Activated gamma-delta T cell treated with anti-CD3 and anti-CD28 coated beads, Interleukin-2, amount 50 U/mL, for 16 hours (primary cell): ENCODE results near the gene LIN52.

Source experiments
- DNase-seq: peaks from one replicate; pipeline ENCODE4 v3.0.0-alpha.2; 2020; ENCODE audit warnings: low read depth

LIN52 gene

DNA sequence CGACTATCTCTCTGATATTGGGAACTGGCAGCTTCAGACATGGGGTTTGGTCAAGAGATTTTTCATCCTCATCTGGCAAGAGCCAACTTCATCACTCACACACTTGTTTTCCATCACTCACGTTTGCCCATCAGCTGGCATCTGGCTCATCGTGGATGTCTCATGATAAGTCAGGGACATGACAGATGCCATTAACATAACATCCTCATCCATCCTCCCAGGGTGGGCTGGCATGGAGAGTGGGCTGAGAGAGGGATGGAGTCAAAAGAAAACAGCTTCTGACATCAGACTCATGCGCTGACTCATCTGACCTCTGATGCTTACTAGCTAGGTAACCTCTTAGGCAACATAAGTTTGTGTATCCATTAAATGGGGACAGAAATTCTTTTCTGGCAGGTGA lies 152.7 kb downstream of the LIN52 start:
- DNase-seq: no peak

- no peak for DNase-seq
Measured at GRCh38 chr14:74238974-74239847, 154.5 kb downstream of the LIN52 start, which contains the start of gene VSX2. TSS of gene VSX2 (plus strand) at chr14:74239449. CDS start at chr14:74239562, 113 bp downstream.

DNA sequence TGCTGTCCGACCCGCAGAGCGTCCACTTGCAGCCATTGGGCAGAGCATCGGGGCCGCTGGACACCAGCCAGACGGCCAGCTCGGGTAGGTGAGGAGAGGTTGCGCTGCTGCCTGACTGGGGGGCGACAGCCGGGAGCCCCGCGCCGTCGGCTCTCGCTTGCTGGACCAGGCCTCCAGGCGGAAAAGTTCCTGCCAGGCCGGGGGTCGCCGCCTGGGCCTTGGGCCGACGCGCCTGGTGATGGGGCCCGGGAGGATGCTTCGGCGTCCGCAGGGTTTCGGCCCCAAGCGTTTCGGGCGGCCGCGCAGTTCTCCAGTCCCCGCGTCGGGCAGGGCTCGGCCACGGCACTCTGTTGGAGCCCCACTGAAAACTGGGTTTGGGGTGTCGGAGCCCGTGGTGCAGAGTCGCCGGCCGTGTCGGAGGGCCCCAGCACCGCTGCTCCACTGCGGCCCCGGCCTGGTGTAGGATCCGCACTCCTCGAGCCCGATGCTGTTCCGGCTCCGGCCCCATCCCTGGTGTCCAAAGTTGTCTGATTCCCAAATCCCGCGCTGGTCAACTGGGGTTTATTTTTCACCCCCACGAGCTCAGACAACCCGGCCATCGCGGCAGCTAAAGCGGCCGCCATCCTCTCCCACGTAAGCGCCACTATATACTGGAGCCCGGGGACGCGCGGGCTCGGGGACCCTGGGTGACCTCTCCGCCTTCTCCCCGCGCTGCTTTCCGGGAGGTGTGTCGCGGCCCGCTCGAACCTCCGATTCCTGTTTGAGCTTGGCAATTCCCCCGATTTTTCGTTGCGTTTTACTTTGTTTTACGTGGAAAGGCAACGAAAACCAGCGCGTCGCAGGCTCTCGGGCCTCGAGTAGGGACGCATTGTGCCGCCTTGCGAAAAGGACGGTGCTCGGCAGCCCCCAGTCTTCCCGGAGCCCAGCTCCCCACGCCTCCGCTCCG lies 155.4 kb downstream of the LIN52 start:
- DNase-seq: no peak

GRCh38 chr14:74240794-74241651 lies 156.3 kb downstream of the LIN52 start:
- DNase-seq: no peak

DNA sequence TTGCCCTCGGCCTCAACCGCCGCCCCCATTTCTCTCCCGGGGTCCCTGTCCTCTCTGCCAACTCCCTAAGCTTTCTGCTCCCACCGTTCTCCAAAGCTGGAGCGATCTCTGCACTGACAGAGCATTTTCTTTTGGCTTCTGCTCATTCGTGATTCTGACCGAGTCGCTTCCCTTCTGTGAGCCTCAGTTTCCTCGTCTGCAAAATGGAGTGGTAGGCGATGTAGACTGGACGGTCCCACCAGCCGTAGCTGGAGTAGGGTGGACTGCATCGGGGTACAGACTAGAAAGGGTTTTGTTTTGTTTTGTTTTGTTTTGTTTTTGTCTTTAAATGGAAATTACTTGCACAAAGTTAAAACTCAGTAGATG lies 156.9 kb downstream of the LIN52 start:
- no peak for DNase-seq

GRCh38 chr14:74242021-74242779 lies 157.4 kb downstream of the LIN52 start:
- no peak for DNase-seq

DNA sequence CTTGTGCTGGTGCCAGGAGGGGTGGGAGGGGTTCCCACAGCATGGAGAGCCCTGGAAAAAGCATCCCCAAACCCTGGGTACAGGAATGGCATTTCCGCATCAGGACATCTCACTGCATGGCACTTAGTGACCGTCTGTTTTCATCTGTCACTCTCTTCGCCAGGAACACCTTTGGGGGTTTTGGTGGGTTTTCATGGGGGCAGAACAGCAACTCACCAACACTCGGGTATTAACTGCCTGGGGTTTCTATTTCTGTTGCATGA lies 158.0 kb downstream of the LIN52 start:
- no peak for DNase-seq

GRCh38 chr14:74243051-74243450 lies 158.3 kb downstream of the LIN52 start:
- DNase-seq: no peak

- no peak for DNase-seq
Measured at GRCh38 chr14:74244115-74244514, 159.4 kb downstream of the LIN52 start.

DNA sequence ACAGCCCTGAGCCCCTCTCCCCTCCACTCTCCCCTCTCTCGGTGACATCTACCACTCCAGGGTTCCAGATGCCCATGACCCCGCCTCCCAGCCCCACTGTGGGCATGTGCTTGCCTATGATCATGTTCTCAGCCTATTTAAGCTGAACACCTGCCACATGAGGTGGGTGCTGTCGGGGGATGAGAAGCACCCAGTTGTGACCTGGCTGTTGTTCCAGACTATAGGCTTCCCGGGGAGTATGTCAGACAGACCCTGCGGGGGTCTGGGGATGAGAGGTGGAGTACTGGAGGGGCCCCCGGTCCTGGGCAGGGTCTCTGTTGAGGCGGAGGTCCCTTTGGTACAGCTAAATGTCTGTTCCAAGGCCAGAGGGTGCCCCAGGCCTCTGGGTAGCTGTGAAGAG lies 160.5 kb downstream of the LIN52 start:
- no peak for DNase-seq

- no peak for DNase-seq
Measured at GRCh38 chr14:74246542-74246941, 161.8 kb downstream of the LIN52 start.

- no peak for DNase-seq
Measured at GRCh38 chr14:74248017-74248416, 163.3 kb downstream of the LIN52 start.

GRCh38 chr14:74249433-74250375 lies 164.9 kb downstream of the LIN52 start:
- no peak for DNase-seq
